Thoracic aorta (tissue), 2 donors: ENCODE measurements around the gene RBPJL. TPM values are rescaled to one million over a fixed set of nuclear protein-coding genes. Genes with fewer than 3 reads are reported as not detected.

Source experiments
- ATAC-seq: fragments of 150-250 bp; one replicate; pipeline ENCODE4 v1.8.0; 2017; ENCODE audit warnings: low read depth; ENCODE audit not compliant: insufficient number of reproducible peaks, low FRiP score
- DNase-seq: peaks from one replicate; pipeline ENCODE4 v3.0.0-alpha.2; 2020; ENCODE audit warnings: low spot score
- H3K27ac ChIP-seq, 2 donors: fragments of 200-600 bp; sonication (generic); 1 replicate in 1 of 2; 2 replicates in 1 of 2; pipeline ENCODE4 v1.5.1; 2016; ENCODE audit warnings: mild to moderate bottlenecking in 2 of 2, moderate library complexity in 2 of 2
- H3K27me3 ChIP-seq: fragments of 200-600 bp; sonication (generic); replicated peaks from 2 replicates; pipeline ENCODE4 v1.6.0; 2016; ENCODE audit warnings: mild to moderate bottlenecking; ENCODE audit not compliant: insufficient read depth
- H3K36me3 ChIP-seq: fragments of 200-600 bp; sonication (generic); one replicate; pipeline ENCODE4 v1.5.1; 2016
- H3K4me1 ChIP-seq, 2 donors: fragments of 200-600 bp; sonication (generic); 1 replicate in 1 of 2; 2 replicates in 1 of 2; pipeline versions ENCODE4 v1.5.1 to v1.6.0; 2016; ENCODE audit warnings: low read depth in 2 of 2, mild to moderate bottlenecking in 1 of 2; ENCODE audit not compliant: control insufficient read depth in 1 of 2
- H3K4me3 ChIP-seq: fragments of 200-600 bp; sonication (generic); 2 replicates; pipeline ENCODE4 v1.5.1; 2016; ENCODE audit warnings: mild to moderate bottlenecking
- H3K9me3 ChIP-seq: fragments of 200-600 bp; sonication (generic); 2 replicates; pipeline ENCODE4 v1.5.1; 2016
- total RNA-seq, 2 donors: library from RNA; depleted of rRNA; stranded (reverse); fragments of >200 nt; gene quantifications; one replicate each; pipeline versions ENCODE4 v1.1.0 to v1.2.3, GENCODE V29; 2016
- TF ChIP-seq, protein P1 (sequence below): fragments of 200-600 bp; sonication (generic); IDR thresholded peaks from one replicate; pipeline ENCODE4 v1.5.1; 2019; ENCODE audit warnings: antibody characterized with exemption

Gene RBPJL
- total RNA-seq, 2 donors from 2014 or later: not detected

GRCh38 chr20:45263556-45264266 is 42.9 kb upstream of the RBPJL start:
- H3K27me3 ChIP-seq: no peaks in the 10 kb centered on the region
- DNase-seq (no peak), ATAC-seq (no peak)
- H3K4me1 ChIP-seq: no peaks in the 10 kb centered on the region
- TF ChIP-seq, protein P1, sequence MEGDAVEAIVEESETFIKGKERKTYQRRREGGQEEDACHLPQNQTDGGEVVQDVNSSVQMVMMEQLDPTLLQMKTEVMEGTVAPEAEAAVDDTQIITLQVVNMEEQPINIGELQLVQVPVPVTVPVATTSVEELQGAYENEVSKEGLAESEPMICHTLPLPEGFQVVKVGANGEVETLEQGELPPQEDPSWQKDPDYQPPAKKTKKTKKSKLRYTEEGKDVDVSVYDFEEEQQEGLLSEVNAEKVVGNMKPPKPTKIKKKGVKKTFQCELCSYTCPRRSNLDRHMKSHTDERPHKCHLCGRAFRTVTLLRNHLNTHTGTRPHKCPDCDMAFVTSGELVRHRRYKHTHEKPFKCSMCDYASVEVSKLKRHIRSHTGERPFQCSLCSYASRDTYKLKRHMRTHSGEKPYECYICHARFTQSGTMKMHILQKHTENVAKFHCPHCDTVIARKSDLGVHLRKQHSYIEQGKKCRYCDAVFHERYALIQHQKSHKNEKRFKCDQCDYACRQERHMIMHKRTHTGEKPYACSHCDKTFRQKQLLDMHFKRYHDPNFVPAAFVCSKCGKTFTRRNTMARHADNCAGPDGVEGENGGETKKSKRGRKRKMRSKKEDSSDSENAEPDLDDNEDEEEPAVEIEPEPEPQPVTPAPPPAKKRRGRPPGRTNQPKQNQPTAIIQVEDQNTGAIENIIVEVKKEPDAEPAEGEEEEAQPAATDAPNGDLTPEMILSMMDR: no peak
- H3K36me3 ChIP-seq: no peaks in the 10 kb centered on the region
- no peak overlapping the region for H3K27ac ChIP-seq
- H3K4me3 ChIP-seq: no peak overlapping the region
- no peaks in the 10 kb centered on the region for H3K9me3 ChIP-seq

GRCh38 chr20:45266977-45267376 is 39.7 kb upstream of the RBPJL start:
- H3K4me1 ChIP-seq: no peaks in the 10 kb centered on the region
- H3K27ac ChIP-seq: no peak overlapping the region
- H3K4me3 ChIP-seq: no peak overlapping the region
- DNase-seq: no peak
- no peaks in the 10 kb centered on the region for H3K36me3 ChIP-seq
- no peak for ATAC-seq
- TF ChIP-seq, protein P1: no peak
- H3K27me3 ChIP-seq: no peaks in the 10 kb centered on the region
- no peaks in the 10 kb centered on the region for H3K9me3 ChIP-seq

- no peak overlapping the region for H3K27ac ChIP-seq
- H3K4me3 ChIP-seq: no peak overlapping the region
- H3K36me3 ChIP-seq: no peaks in the 10 kb centered on the region
- no peak for DNase-seq
- no peaks in the 10 kb centered on the region for H3K4me1 ChIP-seq
- H3K27me3 ChIP-seq: no peaks in the 10 kb centered on the region
- TF ChIP-seq, protein P1: no peak
- no peak for ATAC-seq
- no peaks in the 10 kb centered on the region for H3K9me3 ChIP-seq
These were observed 38.1 kb upstream of the RBPJL start for GRCh38 chr20:45268531-45268930.

DNA sequence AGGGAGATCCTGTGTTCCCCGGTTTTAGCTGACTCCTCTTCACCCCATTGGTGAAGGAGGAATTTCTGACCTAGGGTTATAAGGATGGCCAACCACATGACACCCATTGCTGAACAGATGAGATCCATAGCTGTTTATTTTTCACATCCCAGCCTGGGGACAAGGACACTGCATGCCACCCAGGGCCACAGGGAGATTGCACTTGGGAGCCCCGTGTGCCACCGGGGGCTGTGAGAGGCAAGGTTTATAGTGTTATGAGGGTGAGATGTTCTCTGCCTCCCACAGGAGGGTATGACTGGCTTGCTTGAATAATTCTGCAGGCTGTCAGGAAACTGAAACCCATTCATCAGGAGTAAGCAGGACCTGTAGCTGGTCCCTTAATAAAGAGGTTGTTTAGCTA is 37.6 kb upstream of the RBPJL start:
- Histone ChIP-seq H3K9me3 (no peaks in the 10 kb centered on the region), H3K27me3 (no peaks in the 10 kb centered on the region), H3K27ac (no peak overlapping the region), H3K4me3 (no peak overlapping the region), H3K36me3 (no peaks in the 10 kb centered on the region), H3K4me1 (no peaks in the 10 kb centered on the region)
- TF ChIP-seq, protein P1: no peak
- ATAC-seq (no peak), DNase-seq (no peak)

DNA sequence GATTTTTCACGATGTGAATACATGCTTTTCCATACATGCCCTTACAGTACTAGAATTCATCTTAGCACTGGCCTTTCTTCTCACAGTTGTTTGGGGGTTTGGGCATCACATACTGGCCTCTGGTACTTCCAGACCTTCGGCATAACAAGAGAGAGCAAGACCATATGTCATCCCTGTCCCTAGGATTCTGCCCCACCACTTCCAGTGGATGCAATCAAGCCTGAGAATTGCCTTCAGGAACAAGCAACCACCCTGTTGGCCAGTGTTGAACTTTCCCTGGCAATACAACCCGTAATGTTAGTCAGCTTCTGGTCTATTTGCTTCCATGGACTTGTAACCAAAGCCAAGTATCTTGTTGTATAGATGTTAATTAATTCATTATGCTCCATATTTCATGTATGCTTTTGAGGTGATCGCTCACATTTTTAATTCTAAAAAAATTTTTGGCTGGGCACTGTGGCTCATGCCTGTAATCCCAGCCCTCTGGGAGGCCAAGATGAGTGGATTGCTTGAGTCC is 36.8 kb upstream of the RBPJL start:
- no peak overlapping the region for H3K27ac ChIP-seq
- H3K27me3 ChIP-seq: no peaks in the 10 kb centered on the region
- no peak overlapping the region for H3K4me3 ChIP-seq
- TF ChIP-seq, protein P1: no peak
- ATAC-seq (no peak), DNase-seq (no peak)
- H3K9me3 ChIP-seq: no peaks in the 10 kb centered on the region
- no peaks in the 10 kb centered on the region for H3K4me1 ChIP-seq
- H3K36me3 ChIP-seq: no peaks in the 10 kb centered on the region
